HG03060 (cell line): ENCODE data around the gene PCBP2.
"Not testable (repeated sequence)": the region's sequence is repeated elsewhere in the genome, so short reads cannot be mapped to it uniquely, and the experiment has no call there.

Source experiments
- ATAC-seq: cut with Tn5 transposase; IDR thresholded peaks from one replicate; pipeline ENCODE4 v1.9.1; 2021; ENCODE audit warnings: low read depth, moderate number of reproducible peaks; ENCODE audit not compliant: unreplicated experiment

PCBP2 gene

DNA sequence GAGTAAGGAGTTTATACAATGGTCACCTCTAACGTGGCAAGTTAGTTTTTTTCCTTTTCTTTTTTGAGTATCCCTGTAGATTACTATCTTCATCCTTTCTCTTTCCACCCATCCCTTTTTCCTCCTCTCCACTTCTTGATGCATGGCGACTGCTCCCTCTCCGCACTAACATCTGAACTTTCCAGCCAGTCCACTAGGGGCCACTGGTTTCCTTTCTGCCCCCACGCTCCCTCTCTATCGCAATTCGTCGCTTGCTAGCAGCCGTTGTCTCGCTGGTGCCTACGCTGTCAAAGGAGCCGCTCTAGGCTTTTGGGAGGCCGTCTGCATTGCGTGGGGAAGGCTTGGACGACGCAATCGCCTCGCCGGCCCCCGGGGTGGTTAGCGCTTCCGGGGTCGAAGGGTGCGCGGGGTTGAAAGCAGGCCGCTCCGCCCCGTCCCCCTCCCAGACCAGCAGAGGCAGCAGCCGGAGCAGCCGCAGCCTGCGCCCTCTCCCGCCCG lies at the start of gene PCBP2:
Gene PCBP2, plus strand, starts transcription at position 442 of the 498 bp plus-strand sequence. CDS start 2,699 bp downstream, outside the sequence.
- peak; percentile 95 for ATAC-seq

DNA sequence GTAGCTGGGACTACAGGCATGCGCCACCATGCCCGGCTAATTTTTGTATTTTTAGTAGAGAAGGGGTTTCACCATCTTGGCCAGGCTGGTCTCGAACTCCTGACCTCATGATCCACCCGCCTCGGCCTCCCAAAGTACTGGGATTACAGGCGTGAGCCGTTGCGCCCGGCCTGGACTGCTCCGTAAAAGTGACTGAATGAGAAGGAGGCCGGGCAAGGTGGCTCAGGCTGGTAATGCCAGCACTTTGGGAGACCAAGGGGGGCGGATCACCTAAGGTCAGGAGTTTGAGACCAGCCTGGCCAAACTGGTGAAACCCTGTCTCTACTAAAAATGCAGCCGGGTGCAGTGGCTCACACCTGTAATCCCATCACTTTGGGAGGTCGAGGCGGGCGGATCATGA lies 49.6 kb upstream of the PCBP2 start:
- not testable (repeated sequence) for ATAC-seq

DNA sequence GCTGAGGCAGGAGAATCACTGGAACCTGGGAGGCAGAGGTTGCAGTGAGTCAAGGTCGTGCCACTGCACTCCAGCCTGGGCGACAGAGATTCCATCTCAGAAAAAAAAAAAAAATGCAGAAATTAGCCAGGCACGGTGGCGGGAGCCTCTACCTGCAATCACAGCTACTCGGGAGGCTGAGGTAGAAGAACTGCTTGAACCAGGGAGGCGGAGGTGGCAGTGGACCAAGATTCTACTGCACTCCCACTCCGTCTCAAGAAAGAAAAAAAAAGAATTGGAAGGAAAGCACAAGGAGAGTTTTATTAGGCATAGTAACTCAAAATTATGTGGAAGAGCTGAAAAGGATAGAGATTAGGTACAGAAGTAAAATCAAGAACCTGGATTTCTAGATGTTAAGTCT lies 49.0 kb upstream of the PCBP2 start:
- ATAC-seq, result no peak

DNA sequence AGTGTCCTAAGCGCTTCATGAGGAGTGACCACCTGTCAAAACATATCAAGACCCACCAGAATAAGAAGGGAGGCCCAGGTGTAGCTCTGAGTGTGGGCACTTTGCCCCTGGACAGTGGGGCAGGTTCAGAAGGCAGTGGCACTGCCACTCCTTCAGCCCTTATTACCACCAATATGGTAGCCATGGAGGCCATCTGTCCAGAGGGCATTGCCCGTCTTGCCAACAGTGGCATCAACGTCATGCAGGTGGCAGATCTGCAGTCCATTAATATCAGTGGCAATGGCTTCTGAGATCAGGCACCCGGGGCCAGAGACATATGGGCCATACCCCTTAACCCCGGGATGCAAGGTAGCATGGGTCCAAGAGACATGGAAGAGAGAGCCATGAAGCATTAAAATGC lies 41.0 kb upstream of the PCBP2 start:
- ATAC-seq, result no peak

DNA sequence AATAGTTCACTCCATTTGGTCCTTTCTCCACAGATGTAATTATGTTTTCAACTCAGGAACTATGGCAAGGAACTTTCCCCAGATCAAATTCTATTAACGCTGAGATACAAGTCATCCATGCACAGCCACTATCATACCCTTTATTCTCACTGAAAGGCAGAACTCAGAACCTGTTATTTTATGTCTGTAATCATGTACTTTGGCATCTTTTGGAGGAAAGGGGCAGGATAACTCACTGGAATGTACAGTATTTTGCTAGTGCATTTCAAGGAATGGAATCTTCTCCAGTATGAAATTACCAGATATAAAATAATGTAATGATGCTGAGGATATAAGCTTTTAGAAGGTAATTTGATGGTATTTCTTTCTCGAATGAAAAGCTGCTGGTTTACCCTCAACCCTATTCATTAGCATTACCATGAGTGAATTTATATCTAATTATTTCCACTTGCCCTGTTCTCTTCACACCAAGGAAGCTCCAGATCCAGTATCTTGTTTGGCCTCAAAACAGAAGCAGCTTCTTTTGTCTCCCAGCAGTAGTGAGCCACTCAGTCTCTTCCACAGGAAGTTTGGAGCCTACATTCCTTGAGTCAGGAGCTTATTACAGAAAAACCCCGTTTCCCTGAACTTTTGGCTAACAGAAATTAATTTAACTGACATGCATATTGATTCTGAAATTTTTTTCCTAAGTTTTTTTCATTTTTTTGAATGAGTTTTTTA lies 38.3 kb upstream of the PCBP2 start:
- ATAC-seq, result no peak

DNA sequence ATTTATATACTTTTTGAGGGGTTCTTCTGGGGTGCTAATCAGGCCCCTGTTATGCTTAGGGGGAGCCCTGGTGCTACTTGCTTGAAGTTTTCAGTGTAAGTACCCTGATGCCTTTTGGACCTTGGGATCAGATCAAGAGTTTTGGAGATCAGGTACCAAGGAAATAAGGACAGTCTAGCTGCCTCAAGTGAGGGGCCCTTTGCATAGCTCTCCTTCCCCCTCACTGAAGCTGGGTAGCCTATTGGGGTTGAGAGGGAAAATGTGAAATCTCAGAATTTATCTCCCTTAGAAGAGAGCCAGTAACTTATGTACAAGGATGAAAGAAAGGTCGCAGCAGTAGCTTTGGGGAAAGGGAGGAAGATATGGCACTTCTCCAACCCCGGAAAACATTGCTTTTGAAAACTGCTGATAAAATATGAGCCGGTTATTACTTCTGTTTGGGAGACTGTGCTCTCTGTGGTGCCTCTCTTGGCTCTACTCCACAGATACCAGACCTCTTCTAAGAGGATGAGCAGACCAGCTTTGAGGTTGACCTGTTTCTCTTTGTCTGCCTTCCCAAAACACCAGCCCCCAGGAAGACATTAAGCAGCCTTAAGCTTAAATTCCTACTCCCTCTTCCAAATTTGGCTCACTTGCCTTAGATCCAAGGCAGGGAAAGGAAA lies 37.0 kb upstream of the PCBP2 start:
- ATAC-seq, result no peak

DNA sequence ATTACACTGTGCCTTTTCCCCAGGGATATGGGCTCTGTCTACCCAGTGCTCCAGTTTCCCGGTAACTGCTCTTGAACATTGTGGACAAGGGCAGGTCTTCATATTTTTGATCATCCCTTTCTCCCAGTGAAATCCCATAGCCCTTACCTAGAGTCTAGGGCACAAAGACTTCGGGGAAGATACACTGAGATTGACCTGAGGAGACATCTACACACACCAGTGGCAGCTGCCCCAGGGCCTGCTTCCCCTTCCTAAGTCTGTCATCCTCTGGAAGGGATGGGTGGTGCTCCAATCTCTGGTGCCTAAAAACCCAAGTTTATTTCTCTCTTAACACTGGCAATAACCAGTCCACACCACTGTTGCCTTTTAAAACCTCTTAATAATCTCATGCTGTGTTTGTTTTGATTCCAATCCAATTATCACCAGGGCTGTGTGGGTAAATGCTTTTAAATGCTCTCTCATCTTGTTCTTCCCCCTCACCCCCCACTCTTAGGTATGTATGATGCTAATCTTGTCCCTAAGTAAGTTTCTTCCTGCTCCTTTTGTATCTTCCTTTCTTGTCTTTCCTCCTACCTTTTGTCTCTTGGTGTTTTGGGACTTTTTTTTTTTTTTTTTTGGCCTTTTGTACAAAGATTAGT lies 36.0 kb upstream of the PCBP2 start:
- not testable (repeated sequence) for ATAC-seq

DNA sequence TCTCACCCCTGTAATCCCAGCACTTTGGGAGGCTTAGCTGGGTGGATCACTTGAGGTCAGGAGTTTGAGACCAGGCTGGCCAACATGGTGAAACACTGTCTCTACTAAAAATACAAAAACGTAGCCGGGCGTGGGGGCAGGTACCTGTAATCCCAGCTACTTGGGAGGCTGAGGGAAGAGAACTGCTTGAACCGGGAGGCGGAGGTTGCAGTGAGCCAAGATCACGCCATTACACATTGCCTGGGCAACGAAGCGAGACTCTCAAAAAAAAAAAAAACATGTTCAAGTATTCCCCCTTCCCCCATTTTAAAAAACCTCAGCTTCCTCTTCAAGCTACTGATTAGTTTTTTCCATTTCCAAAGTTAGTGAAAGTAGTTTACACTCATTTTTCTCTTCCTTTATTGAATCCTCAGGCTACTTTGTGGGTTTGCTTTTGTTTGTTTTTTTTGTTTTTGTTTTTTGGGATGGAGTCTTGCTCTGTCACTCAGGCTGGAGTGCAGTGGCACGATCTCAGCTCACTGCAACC lies 34.5 kb upstream of the PCBP2 start:
- not testable (repeated sequence) for ATAC-seq

DNA sequence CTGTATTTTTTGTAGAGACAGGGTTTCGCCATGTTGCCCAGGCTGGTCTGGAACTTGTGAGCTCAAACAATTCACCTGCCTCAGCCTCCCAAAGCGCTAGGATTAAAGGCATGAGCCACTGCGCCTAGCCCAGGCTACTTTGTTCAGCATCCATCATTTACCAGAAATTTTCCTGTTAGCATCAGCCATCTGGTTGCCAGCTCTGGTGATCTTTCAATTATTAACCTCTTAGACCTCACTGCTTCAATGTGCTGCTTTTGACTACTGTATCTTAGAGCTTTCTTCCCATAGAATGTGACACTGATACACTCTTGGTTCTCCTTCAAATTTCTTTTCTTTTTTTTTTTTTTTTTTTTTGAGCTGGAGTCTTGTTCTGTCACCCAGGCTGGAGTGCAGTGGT lies 33.7 kb upstream of the PCBP2 start:
- ATAC-seq, result no peak

DNA sequence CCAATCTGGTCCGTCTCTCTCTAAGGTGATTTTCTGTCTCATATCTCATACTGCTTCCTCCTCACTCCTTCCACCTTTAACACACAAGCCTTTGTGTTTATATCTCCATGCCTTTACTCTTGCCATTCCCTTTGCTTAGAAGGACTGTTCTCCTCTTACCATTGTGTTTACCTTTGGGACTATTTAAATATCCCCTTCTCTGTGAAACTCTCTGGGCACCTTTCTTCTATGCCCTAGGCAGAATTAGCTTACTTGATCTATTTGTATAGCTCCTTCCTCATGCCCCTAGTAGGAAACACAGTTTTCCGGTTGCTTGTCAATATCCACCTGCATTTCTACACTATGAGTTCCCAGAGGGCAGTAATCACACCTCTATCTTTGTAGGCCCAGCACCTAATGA lies 32.1 kb upstream of the PCBP2 start:
- no peak for ATAC-seq

DNA sequence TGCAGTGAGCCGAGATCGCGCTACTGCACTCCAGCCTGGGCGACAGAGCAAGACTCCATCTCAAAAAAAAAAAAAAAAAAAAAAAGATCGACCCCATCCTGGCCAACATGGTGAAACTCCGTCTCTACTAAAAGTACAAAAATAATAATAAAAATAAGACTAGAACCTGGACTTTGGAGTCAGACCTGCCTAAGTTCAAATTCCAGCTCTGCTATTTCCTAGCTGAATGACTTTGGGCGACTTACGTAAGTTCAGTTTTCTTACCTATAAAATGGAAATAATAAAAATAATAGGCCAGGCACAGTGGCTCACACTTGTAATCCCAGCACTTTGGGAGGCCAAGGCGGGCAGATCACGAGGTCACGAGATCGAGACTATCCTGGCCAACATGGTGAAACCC lies 29.7 kb upstream of the PCBP2 start:
- not testable (repeated sequence) for ATAC-seq

DNA sequence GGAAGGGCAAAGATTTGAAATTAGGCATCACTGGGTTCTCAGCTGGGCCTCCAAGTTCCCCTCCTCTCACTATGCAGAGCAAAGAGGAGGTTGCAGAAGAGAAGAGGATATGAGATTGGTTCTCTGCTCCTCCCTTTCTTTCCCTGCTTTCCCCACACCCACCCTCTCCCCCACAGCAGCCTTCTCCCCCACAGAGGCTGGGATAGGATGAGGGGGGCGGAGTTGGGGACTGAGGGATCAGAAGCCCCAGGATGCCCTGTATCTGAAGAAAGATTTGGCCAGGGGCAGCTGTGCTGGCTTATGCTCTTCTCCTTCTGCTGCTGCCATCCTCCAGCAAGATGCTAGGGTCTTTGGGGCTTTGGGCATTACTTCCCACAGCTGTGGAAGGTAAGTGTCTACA lies 28.3 kb upstream of the PCBP2 start, which contains the start of gene AMHR2:
Gene AMHR2, plus strand, starts transcription at position 259 of the 400 bp plus-strand sequence. Its CDS starts 80 bp downstream, at position 339.
- no peak for ATAC-seq

DNA sequence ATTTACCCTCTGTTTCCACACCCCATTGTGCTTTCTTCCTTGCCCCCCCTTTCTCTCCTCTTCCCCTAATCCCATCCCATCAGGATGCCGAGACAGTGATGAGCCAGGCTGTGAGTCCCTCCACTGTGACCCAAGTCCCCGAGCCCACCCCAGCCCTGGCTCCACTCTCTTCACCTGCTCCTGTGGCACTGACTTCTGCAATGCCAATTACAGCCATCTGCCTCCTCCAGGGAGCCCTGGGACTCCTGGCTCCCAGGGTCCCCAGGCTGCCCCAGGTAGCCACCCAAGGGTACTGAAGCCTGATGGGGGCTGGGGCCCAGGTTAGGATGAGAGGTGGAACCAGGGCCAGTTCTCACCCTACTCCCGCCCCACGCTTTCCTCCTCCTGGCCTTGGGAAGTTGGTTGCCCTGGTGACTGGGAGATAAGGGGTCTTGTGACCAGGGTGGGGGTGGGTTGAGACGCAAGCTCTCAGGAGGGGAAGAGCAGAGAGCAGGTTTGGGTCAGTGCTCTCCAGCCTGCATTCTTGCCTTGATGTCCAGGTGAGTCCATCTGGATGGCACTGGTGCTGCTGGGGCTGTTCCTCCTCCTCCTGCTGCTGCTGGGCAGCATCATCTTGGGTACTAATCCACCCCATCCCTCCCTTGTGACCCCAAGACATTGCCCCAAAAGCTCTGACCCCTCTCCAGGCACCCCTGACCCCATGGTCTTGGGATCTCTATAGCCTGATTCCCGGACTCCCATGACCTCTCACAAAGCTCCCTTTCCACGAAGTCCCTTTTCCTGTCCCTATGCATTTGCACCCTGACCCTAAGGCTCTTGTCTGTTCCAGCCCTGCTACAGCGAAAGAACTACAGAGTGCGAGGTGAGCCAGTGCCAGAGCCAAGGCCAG lies 27.0 kb upstream of the PCBP2 start:
- no peak for ATAC-seq

DNA sequence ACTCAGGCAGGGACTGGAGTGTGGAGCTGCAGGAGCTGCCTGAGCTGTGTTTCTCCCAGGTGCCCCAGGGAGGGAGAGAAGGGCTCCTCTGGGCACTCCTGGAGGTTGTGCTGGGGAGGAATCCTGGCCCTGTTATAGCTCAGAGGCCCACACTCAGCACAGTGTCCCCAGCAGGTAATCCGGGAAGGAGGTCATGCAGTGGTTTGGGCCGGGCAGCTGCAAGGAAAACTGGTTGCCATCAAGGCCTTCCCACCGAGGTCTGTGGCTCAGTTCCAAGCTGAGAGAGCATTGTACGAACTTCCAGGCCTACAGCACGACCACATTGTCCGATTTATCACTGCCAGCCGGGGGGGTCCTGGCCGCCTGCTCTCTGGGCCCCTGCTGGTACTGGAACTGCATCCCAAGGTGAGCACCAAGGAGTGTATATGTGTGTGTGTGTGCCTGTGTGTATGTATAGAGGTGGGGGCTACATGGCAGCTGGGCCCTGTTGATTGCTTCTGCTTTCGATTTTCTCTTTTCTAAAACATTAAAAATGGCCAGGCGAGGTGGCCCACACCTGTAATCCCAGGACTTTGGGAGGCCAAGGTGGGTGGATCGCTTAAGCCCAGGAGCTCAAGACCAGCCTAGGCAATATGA lies 26.3 kb upstream of the PCBP2 start:
- ATAC-seq, result no peak

DNA sequence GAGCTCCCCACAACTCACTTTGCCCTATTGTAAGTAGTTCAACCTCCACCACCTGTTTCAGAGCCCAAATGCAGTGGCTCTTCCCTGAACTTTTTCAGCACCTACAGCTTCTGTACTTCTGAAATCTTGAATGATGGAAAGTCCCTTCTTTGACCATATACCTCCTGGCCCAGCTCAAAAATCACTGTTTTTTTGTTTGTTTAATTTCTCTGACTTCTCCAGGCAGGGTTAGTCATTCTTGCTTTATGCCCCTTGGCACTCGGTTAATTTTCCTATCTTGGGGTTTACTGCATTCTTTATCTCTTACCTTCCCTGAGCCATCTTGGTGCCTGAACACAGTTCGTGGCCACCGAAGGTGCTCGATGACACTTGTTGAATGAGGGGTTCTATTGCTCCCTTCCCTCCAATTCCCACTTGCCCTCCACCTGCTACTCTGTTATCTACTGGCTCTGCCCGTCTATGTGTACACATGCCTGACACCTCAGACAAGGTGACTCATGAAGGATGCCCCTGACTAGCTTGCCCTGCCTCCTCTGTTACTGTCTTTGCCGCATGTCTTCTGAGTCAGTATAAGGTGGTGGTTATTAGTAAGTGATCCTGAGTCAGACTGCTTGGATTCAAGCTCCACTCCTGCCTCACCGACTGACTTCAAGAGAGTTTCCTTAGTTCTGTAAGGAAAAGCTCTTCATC lies 23.9 kb upstream of the PCBP2 start:
- ATAC-seq, result no peak

DNA sequence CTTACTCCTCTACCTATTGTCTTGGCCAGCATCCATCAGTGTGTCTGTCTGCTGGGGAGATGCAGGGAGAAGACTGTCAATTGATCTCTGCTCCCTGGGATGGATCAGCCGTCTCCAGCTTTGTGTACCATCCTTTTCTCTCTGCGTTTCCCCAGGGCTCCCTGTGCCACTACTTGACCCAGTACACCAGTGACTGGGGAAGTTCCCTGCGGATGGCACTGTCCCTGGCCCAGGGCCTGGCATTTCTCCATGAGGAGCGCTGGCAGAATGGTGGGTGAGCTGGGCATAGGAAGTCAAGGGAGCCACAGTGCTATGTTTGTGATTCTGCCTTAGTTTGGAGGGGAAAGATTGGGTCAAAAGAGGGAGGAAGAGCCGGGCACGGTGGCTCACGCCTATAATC lies 23.2 kb upstream of the PCBP2 start:
- ATAC-seq, result no peak

DNA sequence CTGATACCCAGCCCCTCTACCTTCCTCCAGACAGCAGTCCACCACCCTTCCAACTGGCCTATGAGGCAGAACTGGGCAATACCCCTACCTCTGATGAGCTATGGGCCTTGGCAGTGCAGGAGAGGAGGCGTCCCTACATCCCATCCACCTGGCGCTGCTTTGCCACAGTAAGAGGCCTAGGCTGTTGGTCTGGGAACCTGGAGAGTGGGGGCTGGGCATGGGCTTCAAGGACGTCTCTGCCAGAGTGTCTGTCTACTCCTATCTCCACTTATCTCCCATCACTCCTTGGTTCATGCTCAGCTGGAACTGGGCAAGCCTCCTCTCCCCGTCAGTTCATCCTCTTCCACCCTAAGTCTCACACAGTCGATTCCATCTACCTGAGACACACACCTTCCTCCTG lies 21.8 kb upstream of the PCBP2 start:
- no peak for ATAC-seq

DNA sequence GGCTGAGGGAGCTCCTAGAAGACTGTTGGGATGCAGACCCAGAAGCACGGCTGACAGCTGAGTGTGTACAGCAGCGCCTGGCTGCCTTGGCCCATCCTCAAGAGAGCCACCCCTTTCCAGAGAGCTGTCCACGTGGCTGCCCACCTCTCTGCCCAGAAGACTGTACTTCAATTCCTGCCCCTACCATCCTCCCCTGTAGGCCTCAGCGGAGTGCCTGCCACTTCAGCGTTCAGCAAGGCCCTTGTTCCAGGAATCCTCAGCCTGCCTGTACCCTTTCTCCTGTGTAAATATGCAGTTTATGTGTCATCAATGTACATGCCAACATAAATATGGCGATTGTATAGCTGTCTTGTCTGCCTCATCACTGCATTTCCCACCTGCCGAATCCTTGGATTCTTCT lies 20.7 kb upstream of the PCBP2 start:
- ATAC-seq, result no peak

DNA sequence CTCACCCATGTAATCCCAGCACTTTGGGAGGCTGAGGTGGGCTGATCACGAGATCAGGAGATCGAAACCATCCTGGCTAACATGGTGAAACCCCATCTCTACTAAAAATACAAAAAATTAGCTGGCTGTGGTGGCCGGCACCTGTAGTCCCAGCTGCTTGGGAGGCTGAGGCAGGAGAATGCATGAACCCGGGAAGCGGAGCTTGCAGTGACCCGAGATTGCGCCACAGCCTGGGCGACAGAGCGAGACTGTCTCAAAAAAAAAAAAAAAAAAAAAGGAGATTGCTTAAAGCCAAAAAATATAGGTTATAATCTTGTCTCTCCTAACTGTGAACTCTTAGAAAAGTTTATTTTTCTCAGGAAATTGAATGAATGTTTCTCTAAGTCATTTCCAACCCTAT lies 16.6 kb upstream of the PCBP2 start:
- ATAC-seq, result not testable (repeated sequence)
